ENCODE measurements around the gene EIF5AL1.

Gene EIF5AL1

GRCh38 chr10:79492839-79493238, 19.5 kb upstream of the EIF5AL1 start:
- Histone ChIP-seq H3K36me3 (ENCODE audit: insufficient read depth, low read length) (no peaks in the 10 kb centered on the region), H3K27ac (ENCODE audit: low read length) (no peak overlapping the region), H3K4me2 (ENCODE audit: insufficient read depth, low read length) (no peak overlapping the region), H3K4me3 (ENCODE audit: low read depth in 1 of 2, low read length in 2 of 2) (no peak overlapping the region), H3K79me2 (ENCODE audit: insufficient read depth, low read length) (no peaks in the 10 kb centered on the region), H3K4me1 (ENCODE audit: insufficient read depth, low read length) (no peaks in the 10 kb centered on the region), H3K9ac (ENCODE audit: low read depth, low read length) (no peak overlapping the region), H3K9me3 (ENCODE audit: insufficient read depth, low read length, severe bottlenecking) (no peaks in the 10 kb centered on the region), H2AFZ (ENCODE audit: low read depth, low read length) (no peak overlapping the region), H3K27me3 (ENCODE audit: insufficient read depth, low read length, poor library complexity) (peaks cover 25% of the 10 kb centered on the region), H4K20me1 (ENCODE audit: insufficient read depth, low read length) (no peaks in the 10 kb centered on the region; the same call in 1 of the 2 replicates)
- TF ChIP-seq EZH2 (IDR thresholded peaks at IDR 0.05; ENCODE audit: borderline replicate concordance, low read depth, low read length, severe bottlenecking) (no peak), CTCF (IDR thresholded peaks at IDR 0.05; ENCODE audit: borderline replicate concordance, extremely low read depth, low read length, poor library complexity, severe bottlenecking) (no peak)
- ATAC-seq (ENCODE audit: insufficient read depth, low read depth) (no peak), DNase-seq (no peak)

- DNase-seq (no peak), ATAC-seq (ENCODE audit: insufficient read depth, low read depth) (no peak)
- Histone ChIP-seq H3K27ac (ENCODE audit: low read length) (no peak overlapping the region), H3K36me3 (ENCODE audit: insufficient read depth, low read length) (no peaks in the 10 kb centered on the region), H3K4me3 (ENCODE audit: low read depth in 1 of 2, low read length in 2 of 2) (no peak overlapping the region), H3K4me2 (ENCODE audit: insufficient read depth, low read length) (no peak overlapping the region), H3K9ac (ENCODE audit: low read depth, low read length) (no peak overlapping the region), H3K9me3 (ENCODE audit: insufficient read depth, low read length, severe bottlenecking) (no peaks in the 10 kb centered on the region), H3K27me3 (ENCODE audit: insufficient read depth, low read length, poor library complexity) (peaks cover 21% of the 10 kb centered on the region), H4K20me1 (ENCODE audit: insufficient read depth, low read length) (no peaks in the 10 kb centered on the region; the same call in 1 of the 2 replicates), H3K4me1 (ENCODE audit: insufficient read depth, low read length) (no peaks in the 10 kb centered on the region), H3K79me2 (ENCODE audit: insufficient read depth, low read length) (no peaks in the 10 kb centered on the region), H2AFZ (ENCODE audit: low read depth, low read length) (no peak overlapping the region)
- TF ChIP-seq EZH2 (IDR thresholded peaks at IDR 0.05; ENCODE audit: borderline replicate concordance, low read depth, low read length, severe bottlenecking) (no peak), CTCF (IDR thresholded peaks at IDR 0.05; ENCODE audit: borderline replicate concordance, extremely low read depth, low read length, poor library complexity, severe bottlenecking) (no peak)
Observed at GRCh38 chr10:79493806-79494205, 18.5 kb upstream of the EIF5AL1 start.

GRCh38 chr10:79494871-79495705, 17.2 kb upstream of the EIF5AL1 start:
- no peak overlapping the region for H3K9ac ChIP-seq (ENCODE audit: low read depth, low read length)
- TF ChIP-seq CTCF (IDR thresholded peaks at IDR 0.05; ENCODE audit: borderline replicate concordance, extremely low read depth, low read length, poor library complexity, severe bottlenecking) (no peak), EZH2 (IDR thresholded peaks at IDR 0.05; ENCODE audit: borderline replicate concordance, low read depth, low read length, severe bottlenecking) (no peak)

More at GRCh38 chr10:79494871-79495705, 17.2 kb upstream of the EIF5AL1 start:
- Histone ChIP-seq H3K4me3 (ENCODE audit: low read depth in 1 of 2, low read length in 2 of 2) (no peak overlapping the region), H3K4me1 (ENCODE audit: insufficient read depth, low read length) (no peaks in the 10 kb centered on the region), H4K20me1 (ENCODE audit: insufficient read depth, low read length) (no peaks in the 10 kb centered on the region; the same call in 1 of the 2 replicates), H3K9me3 (ENCODE audit: insufficient read depth, low read length, severe bottlenecking) (no peaks in the 10 kb centered on the region), H3K27ac (ENCODE audit: low read length) (no peak overlapping the region), H3K36me3 (ENCODE audit: insufficient read depth, low read length) (no peaks in the 10 kb centered on the region), H3K27me3 (ENCODE audit: insufficient read depth, low read length, poor library complexity) (peaks cover 20% of the 10 kb centered on the region), H3K4me2 (ENCODE audit: insufficient read depth, low read length) (no peak overlapping the region), H3K79me2 (ENCODE audit: insufficient read depth, low read length) (no peaks in the 10 kb centered on the region), H2AFZ (ENCODE audit: low read depth, low read length) (no peak overlapping the region)
- ATAC-seq (ENCODE audit: insufficient read depth, low read depth) (no peak), DNase-seq (no peak)

Data from DND-41 (cell line).